ENCODE results near the gene CNTNAP2. TPM values are rescaled to one million over a fixed set of nuclear protein-coding genes. Genes with fewer than 3 reads are reported as not detected.
"Not testable (repeated sequence)": the region's sequence is repeated elsewhere in the genome, so short reads cannot be mapped to it uniquely, and the experiment has no call there.

CNTNAP2 gene
- total RNA-seq, 1 experiment from 2014 or later: 60.0 TPM

DNA sequence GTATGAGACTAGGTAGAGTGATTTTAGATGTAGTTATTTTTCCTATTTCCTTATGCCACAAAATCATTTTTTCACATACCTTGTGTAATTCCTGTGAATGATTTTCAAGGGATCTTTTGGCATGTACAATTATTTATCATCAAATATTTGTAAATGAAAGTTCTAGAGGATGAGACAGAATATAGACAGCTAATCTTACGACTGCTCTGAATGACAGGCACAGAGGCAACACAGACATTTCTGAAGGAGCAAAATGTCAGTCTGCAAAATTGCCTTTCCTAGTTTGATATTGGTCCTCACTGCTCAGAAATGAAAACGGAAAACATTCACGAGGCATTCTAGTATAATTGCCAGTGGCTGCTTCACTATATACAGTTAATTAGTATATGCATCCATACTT lies 1663.3 kb downstream of the CNTNAP2 start:
- BruUV-seq (replicated peaks): no TSS peak
- ChIA-PET CTCF (no interaction called here), POLR2A (ENCODE audit: low non-redundant PET) (no interaction called here)
- no peaks in the 10 kb centered on the region for H3K9me3 ChIP-seq (ENCODE audit: low read depth, low read length, poor library complexity, severe bottlenecking)
- H3K4me3 ChIP-seq (ENCODE audit: low read depth, low read length, poor library complexity, severe bottlenecking): no peak overlapping the region
- intact Hi-C loops (cut with micrococcal nuclease; ENCODE audit: unreplicated experiment): no loop called here
- TF ChIP-seq EZH2 (IDR thresholded peaks at IDR 0.05; ENCODE audit: borderline replicate concordance, low read depth, low read length, poor library complexity, severe bottlenecking): no peak
- TF ChIP-seq, protein P1, sequence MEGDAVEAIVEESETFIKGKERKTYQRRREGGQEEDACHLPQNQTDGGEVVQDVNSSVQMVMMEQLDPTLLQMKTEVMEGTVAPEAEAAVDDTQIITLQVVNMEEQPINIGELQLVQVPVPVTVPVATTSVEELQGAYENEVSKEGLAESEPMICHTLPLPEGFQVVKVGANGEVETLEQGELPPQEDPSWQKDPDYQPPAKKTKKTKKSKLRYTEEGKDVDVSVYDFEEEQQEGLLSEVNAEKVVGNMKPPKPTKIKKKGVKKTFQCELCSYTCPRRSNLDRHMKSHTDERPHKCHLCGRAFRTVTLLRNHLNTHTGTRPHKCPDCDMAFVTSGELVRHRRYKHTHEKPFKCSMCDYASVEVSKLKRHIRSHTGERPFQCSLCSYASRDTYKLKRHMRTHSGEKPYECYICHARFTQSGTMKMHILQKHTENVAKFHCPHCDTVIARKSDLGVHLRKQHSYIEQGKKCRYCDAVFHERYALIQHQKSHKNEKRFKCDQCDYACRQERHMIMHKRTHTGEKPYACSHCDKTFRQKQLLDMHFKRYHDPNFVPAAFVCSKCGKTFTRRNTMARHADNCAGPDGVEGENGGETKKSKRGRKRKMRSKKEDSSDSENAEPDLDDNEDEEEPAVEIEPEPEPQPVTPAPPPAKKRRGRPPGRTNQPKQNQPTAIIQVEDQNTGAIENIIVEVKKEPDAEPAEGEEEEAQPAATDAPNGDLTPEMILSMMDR (conservative IDR thresholded peaks at IDR 0.05; ENCODE audit: low read depth, low read length): no peak
- H3K27ac ChIP-seq (ENCODE audit: low read depth, low read length, poor library complexity, severe bottlenecking): no peak overlapping the region
- H3K4me1 ChIP-seq (ENCODE audit: insufficient read depth, low read length, poor library complexity, severe bottlenecking): no peaks in the 10 kb centered on the region
- no peak for DNase-seq (ENCODE audit: low spot score)
- no peaks in the 10 kb centered on the region for H3K27me3 ChIP-seq (replicated peaks; ENCODE audit: insufficient read depth, low read depth, low read length, poor library complexity)
- H3K36me3 ChIP-seq (ENCODE audit: insufficient read depth, low read length, poor library complexity, severe bottlenecking): no peaks in the 10 kb centered on the region

GRCh38 chr7:147796581-147796980 lies 1680.0 kb downstream of the CNTNAP2 start:
- CTCF ChIA-PET: no interaction called here
- POLR2A ChIA-PET (ENCODE audit: low non-redundant PET): no interaction called here
- Histone ChIP-seq H3K4me3 (ENCODE audit: low read depth, low read length, poor library complexity, severe bottlenecking) (no peak overlapping the region), H3K9me3 (ENCODE audit: low read depth, low read length, poor library complexity, severe bottlenecking) (no peaks in the 10 kb centered on the region), H3K36me3 (ENCODE audit: insufficient read depth, low read length, poor library complexity, severe bottlenecking) (no peaks in the 10 kb centered on the region), H3K27ac (ENCODE audit: low read depth, low read length, poor library complexity, severe bottlenecking) (no peak overlapping the region), H3K27me3 (replicated peaks; ENCODE audit: insufficient read depth, low read depth, low read length, poor library complexity) (no peaks in the 10 kb centered on the region), H3K4me1 (ENCODE audit: insufficient read depth, low read length, poor library complexity, severe bottlenecking) (peaks cover 4% of the 10 kb centered on the region)
- intact Hi-C loops (cut with micrococcal nuclease; ENCODE audit: unreplicated experiment): no loop called here
- no TSS peak for BruUV-seq (replicated peaks)
- DNase-seq (ENCODE audit: low spot score): no peak
- TF ChIP-seq, protein P1 (conservative IDR thresholded peaks at IDR 0.05; ENCODE audit: low read depth, low read length): no peak
- TF ChIP-seq EZH2 (IDR thresholded peaks at IDR 0.05; ENCODE audit: borderline replicate concordance, low read depth, low read length, poor library complexity, severe bottlenecking): no peak

- BruUV-seq (replicated peaks): no TSS peak
- Histone ChIP-seq H3K27me3 (replicated peaks; ENCODE audit: insufficient read depth, low read depth, low read length, poor library complexity) (no peaks in the 10 kb centered on the region), H3K36me3 (ENCODE audit: insufficient read depth, low read length, poor library complexity, severe bottlenecking) (no peaks in the 10 kb centered on the region), H3K9me3 (ENCODE audit: low read depth, low read length, poor library complexity, severe bottlenecking) (no peaks in the 10 kb centered on the region), H3K4me1 (ENCODE audit: insufficient read depth, low read length, poor library complexity, severe bottlenecking) (peaks cover 4% of the 10 kb centered on the region), H3K27ac (ENCODE audit: low read depth, low read length, poor library complexity, severe bottlenecking) (no peak overlapping the region), H3K4me3 (ENCODE audit: low read depth, low read length, poor library complexity, severe bottlenecking) (no peak overlapping the region)
- TF ChIP-seq, protein P1 (conservative IDR thresholded peaks at IDR 0.05; ENCODE audit: low read depth, low read length): no peak
- no peak for TF ChIP-seq EZH2 (IDR thresholded peaks at IDR 0.05; ENCODE audit: borderline replicate concordance, low read depth, low read length, poor library complexity, severe bottlenecking)
- POLR2A ChIA-PET (ENCODE audit: low non-redundant PET): no interaction called here
- no peak for DNase-seq (ENCODE audit: low spot score)
- CTCF ChIA-PET: no interaction called here
- intact Hi-C loops (cut with micrococcal nuclease; ENCODE audit: unreplicated experiment): no loop called here
Observed at GRCh38 chr7:147798001-147798400, 1681.4 kb downstream of the CNTNAP2 start.

- H3K4me1 ChIP-seq (ENCODE audit: insufficient read depth, low read length, poor library complexity, severe bottlenecking); POLR2A ChIA-PET (ENCODE audit: low non-redundant PET); intact Hi-C loops (cut with micrococcal nuclease; ENCODE audit: unreplicated experiment); H3K9me3 ChIP-seq (ENCODE audit: low read depth, low read length, poor library complexity, severe bottlenecking); CTCF ChIA-PET; BruUV-seq (replicated peaks); DNase-seq (ENCODE audit: low spot score); H3K27me3 ChIP-seq (replicated peaks; ENCODE audit: insufficient read depth, low read depth, low read length, poor library complexity); H3K36me3 ChIP-seq (ENCODE audit: insufficient read depth, low read length, poor library complexity, severe bottlenecking); H3K4me3 ChIP-seq (ENCODE audit: low read depth, low read length, poor library complexity, severe bottlenecking); H3K27ac ChIP-seq (ENCODE audit: low read depth, low read length, poor library complexity, severe bottlenecking): not testable (repeated sequence)
Observed at GRCh38 chr7:147801762-147802161, 1685.2 kb downstream of the CNTNAP2 start.
